ENCODE results near the gene NSMCE1. TPM values are rescaled to one million over a fixed set of nuclear protein-coding genes. Genes with fewer than 3 reads are reported as not detected.

The NSMCE1 gene
- polyA plus RNA-seq, 3 donors: 51.5 to 56.3 (median 53.4) TPM

DNA sequence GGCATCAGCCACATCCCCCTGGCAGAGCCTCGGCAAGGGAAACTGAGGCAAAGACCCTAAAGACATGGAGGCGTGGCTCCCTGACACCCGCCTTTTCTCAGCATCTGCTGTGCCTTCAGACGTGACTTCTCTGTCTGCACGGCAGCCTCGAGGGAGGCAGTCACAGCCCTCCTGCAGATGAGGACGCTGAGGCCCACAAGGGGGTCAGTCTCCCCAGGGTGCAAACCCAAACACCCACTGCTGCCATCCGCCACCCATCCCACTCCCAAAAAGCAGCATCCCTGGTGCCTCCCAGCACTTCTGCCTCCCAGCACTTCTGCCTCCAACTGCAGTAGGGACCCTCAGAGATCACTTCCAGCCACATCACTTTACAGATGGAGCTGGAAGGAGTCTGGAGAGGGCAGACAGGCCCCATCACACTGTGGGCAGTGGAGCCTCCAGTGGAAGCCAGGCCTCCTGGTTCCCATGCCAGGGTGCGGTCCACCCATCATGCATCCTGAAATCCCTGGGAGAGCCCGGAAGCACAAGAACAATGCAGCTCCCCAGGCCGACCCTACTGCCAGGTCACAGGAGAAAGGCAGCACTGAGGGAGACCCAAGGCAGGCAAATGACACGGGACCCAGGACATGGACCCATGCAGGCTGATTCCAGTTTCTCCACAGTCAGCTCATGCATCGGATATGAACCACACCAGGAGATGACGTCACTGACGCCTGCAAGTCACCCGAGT lies 41.4 kb downstream of the NSMCE1 start:
- 84 to 88% (median 85%) methylated on average over 16 of the region's 16 CpGs for WGBS, 3 donors
- H3K27ac ChIP-seq (ENCODE audit: low read depth, low read length): no peak overlapping the region

DNA sequence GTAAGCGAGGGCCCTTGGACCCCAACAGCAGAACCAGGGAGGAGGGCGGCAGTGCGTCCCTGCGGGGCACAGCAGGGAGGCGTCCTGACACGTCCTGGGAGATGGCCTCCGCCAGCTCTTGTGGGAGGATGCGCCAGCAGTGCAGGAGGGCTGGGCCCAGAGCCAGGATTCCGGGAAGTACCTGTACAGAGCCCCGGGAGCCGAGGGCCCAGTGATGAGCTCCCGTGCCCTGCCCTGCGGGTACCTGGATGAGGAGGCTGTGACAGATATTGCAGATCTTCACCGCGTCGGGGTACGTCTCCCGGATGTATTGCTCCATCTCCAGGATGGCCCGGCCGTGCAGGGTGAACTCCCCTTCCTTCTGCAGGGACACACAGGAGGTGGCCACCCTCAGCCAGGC lies 42.1 kb downstream of the NSMCE1 start:
- 62 to 90% (median 88%) methylated on average over 19 to 20 of the region's 20 CpGs for WGBS, 3 donors
- no peak overlapping the region for H3K27ac ChIP-seq (ENCODE audit: low read depth, low read length)

DNA sequence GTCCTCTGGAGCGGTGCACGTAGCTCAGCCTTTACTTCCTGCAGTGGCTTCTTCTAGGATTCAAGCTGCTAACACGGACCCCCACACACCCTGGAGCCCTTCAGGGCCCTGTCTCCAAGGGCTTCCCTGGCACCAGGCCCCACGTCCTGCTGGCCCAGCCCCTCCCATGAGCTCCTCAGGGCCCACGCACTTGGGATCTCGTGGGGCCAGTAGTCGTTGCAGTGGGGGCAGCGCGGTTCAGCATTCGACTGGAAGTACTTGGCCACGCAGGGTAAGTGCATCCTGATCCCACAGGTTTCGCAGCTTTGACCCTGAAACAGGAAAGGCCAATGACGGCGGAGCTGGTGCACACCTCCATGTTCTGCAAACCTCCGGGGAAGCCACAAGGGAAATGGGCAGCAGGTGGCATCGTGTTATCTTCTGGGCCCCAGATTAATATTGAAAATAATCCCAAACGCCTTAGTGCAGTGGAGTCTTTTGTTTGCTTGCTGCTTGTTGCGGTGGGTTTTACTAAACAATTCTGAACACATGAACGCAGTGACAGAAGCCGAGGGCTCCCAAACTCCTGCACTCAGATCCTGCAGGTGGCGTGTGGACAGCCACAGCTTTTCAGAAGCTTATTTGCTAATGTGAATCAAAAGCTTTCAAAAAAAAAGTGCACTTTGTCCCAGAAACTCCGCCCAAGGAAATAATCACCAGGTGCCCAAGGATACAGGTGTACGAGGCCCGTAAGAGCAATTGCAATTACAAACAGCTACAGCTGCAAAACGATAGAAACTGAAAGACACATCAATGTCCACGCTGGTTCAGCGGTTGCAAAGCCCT lies 42.8 kb downstream of the NSMCE1 start:
- H3K27ac ChIP-seq (ENCODE audit: low read depth, low read length): no peak overlapping the region
- 49 to 74% (median 71%) methylated on average over 27 of the region's 27 CpGs for WGBS, 3 donors

DNA sequence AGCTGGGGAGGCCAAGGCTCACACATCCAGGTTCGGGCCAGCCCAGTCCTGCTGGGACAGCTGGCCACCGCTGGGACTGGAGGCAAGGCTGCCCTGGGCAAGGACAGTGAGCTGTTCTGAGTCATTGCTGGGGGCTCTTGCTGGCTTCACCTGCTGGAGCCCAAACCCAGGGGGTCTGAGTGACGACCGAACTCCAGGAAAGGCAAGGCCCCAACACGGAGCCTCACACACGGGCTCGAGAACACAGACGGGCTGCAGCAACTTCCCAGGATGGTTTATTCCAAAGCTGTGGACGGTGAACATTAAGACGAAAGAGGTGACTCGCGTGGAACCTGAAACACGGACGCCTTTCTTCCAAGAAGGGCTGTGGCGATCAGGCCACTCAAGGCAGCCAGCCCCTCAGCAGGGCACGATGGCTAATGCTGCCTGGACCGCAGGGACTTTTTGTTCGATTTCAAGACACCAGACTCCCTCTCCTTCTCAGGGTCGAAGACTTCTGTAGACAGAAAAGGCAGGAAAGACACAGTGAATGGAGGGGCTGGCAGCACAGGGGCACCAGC lies 43.8 kb downstream of the NSMCE1 start:
- 86 to 87% (median 86%) methylated on average over 19 of the region's 19 CpGs for WGBS, 3 donors
- H3K27ac ChIP-seq (ENCODE audit: low read depth, low read length): no peak overlapping the region

DNA sequence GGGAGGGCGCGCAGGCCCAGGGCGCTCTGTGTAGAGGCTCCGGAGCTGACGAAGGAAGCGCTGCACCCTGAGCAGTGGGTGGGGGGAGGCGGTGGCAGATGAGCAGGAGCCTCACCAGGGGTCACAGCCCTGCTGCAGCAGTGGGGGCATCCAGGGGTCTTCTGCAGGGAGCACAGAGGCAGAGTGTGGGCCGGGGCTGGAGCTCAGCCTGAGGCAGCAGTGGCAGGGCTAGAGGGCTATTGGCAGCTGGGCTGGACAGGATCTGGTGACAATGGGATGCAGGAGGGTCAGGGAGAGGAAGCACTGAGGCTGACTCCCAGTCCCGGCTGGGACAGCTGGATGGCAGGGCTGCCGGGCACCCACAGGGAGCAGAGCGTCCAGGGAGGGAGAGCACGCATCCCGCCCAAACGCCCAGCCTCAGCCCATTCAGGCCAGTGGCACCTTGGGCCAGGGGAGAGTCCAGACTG lies 44.3 kb downstream of the NSMCE1 start:
- WGBS, 3 donors: 92 to 95% (median 93%) methylated on average over 14 of the region's 14 CpGs
- H3K27ac ChIP-seq (ENCODE audit: low read depth, low read length): no peak overlapping the region

DNA sequence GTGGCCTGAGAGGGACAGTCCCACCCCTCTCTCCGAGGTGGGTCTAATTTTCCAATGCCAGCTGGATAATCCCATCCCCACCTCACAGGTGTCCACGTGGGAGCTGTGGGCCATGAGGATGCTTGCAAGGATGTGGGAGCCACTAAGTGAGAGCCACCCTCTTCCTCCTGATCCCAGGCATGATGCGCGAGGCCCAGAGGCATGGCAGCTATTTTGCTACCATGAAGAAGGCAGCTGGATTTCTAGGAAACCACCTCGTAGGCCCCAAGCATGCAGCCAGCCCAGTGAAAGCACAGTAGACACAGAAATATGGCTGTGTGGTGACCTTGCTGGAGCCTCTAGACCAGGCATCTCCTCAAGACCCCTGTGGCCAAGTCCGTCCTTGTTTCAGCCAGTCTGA lies 44.9 kb downstream of the NSMCE1 start:
- H3K27ac ChIP-seq (ENCODE audit: low read depth, low read length): no peak overlapping the region
- 84 to 92% (median 90%) methylated on average over 6 of the region's 6 CpGs for WGBS, 3 donors

DNA sequence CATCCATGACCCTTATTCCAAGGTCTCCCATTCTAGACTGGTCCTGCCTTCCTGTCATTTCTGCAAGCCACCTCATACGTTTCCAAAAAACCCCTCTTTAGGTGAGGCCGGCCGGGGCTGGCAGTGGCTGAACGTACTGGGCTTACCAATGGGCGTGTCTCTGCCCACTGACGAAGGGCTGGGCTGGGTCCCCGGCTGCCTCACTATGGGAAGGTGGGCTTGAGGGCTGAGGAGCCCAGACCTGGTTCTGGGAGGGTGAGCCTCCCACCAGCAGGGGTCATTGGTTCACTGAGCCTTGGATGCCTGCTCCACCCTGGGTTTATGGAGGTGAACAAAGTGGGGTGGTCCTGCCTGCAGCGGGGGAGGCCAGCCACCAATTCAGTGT lies 45.4 kb downstream of the NSMCE1 start:
- WGBS, 3 donors: 76 to 92% (median 79%) methylated on average over 8 of the region's 8 CpGs
- no peak overlapping the region for H3K27ac ChIP-seq (ENCODE audit: low read depth, low read length)

DNA sequence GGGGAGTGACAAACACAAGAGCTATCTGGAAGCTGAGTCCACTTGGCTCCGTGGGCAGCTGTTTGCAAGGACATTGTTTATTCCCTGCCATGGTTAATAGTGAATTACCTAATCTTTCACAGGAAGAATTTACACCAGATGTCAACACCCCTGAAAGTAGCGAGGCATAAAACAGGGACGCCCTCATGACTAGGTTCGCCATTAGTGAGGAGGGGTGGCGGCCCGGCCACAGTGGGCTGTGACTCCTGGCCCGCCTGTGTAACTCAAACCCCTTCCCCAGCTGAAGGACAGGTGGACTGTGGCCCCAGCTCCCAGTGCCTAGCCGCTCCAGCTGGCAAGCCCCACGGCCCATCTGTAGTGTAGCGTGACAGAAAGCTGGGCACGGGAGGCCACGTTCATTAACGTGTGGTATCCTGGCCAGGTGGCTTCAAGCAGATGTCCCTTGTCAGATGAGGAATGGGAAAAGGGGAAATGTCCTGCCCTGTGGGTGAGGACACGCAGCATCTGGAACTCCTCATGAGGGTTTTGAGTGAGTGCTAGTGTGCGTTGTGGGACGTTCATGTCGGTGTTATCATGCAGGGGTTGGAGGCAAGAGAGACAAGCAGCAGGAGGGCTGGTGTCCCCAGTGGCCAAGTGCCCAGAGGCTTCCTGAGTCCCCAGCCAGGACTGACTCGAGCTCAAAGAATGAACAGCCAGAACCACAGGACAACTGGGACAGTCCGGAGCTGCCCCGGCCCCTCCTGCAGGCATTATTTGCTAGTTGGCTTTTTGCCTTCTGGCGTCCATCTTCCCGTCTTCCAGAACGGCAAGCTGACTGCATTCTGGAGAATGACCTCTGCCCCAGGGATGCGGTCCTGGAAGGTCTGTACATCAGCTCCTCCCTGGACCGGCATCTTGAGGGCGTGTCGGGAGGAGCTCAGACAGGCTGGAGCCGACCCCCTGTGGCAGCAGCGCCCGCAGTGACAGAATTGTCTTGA lies 46.0 kb downstream of the NSMCE1 start:
- WGBS, 3 donors: 42 to 50% (median 49%) methylated on average over 30 of the region's 30 CpGs
- peak overlapping the region; percentile 43 for H3K27ac ChIP-seq (ENCODE audit: low read depth, low read length)

DNA sequence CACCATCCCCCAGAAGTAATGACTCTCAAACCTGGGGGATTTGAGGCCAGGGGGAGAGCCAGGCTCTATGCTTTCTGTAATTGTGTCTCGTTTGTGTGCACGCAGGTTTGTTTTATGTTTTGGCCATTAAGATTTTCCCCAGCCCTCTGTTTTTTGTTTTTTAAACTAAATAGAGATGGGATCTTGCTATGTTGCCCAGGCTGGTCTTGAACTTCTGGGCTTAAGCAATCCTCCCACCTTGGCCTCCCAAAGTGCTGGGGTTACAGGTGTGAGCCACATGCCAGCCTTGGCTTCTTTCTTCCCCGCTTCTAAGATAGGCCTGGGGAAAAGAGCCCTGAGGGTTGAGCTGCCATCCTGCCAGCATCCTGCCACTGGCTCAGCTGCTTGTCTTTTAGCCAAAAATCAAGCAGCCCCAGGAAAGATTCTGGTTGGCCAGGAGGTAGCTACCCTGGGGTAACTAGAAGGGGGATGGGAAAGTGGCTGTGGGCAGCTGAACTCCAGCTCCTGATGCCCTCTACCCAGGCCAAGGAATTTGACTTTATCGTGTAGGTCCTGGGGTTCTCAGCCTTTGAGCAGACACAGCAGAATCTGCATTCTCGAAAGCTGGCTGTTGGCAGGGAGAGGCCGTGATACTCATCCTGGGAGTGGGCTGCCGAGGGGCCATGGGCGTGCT lies 46.9 kb downstream of the NSMCE1 start:
- WGBS, 3 donors: 56 to 80% (median 76%) methylated on average over 8 of the region's 8 CpGs
- H3K27ac ChIP-seq (ENCODE audit: low read depth, low read length): no peak overlapping the region

DNA sequence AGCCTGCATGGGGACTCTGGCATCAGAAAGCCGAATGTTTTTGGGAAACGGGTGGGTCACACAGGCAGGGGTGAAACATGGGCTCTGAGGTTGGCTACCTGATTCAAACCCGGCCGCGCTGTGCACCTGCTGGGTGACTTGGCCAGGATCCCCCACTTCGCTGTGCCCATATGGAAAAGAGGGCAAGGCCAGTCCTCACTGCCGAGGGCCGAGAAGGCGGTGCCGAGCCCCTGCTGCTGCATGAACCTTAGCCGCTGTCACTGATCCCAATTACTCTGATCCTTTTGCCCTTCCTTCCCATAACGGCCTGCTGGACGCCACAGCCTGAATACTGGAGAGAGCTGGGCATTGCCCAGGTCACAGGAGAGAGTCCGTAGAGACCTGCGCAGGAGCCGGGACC lies 47.6 kb downstream of the NSMCE1 start:
- H3K27ac ChIP-seq (ENCODE audit: low read depth, low read length): no peak overlapping the region
- 93 to 97% (median 94%) methylated on average over 16 of the region's 16 CpGs for WGBS, 3 donors

DNA sequence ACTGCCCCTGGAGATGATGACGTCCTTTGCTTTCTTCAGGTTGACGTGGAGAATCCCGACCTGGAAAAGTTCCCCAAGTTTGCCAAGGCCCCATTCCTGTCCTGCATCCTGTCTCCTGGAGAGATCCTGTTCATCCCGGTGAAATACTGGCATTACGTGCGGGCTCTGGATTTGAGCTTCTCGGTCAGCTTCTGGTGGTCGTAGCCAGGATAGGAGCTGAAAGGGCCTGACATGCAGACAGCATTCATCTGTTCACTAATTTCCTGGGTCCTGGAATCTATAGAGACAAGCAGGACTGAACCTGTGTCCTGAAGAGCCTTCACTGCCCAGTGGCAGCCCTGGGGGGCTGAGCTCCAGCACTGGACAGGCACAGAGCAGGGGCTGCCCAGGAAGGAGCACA lies 48.0 kb downstream of the NSMCE1 start:
- H3K27ac ChIP-seq (ENCODE audit: low read depth, low read length): no peak overlapping the region
- 92 to 95% (median 93%) methylated on average over 8 of the region's 8 CpGs for WGBS, 3 donors

DNA sequence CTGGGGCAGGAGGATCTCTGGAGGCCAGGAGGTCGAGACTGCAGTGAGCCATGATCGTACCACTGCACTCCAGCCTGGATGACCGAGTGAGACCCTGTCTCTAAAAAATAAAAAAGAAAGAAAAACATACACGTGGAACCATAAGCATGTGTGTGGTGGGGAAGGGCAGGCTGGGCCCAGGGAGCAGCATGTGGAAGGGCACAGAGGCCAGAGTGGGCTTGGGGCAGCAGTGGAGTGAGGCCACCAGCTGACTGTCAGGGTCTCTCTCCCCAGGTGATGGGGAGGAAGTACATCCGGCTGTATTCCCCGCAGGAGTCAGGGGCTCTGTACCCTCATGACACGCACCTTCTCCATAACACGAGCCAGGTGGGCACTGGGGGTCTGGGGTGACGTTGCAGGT lies 48.5 kb downstream of the NSMCE1 start:
- H3K27ac ChIP-seq (ENCODE audit: low read depth, low read length): no peak overlapping the region
- 91 to 93% (median 92%) methylated on average over 9 of the region's 9 CpGs for WGBS, 3 donors

DNA sequence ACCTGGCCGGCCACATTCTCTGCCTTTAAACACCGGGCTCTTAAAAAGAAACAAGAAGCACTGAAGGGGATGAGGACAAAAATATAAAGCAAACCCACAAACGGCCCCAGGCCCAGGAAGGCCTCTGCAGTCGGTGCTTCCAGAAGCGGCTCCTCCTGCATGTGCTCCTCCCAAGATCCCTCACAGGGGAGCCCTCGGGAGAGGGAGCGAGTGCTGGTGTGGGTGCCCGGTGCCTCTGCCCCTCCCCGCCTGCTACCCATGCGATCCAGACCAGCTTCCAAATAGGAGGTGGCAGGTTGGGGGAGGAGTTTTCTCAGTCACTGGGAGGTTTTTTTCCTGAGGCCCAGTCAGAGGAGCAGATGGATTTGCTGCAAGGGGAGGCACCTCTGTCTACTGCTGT lies 49.4 kb downstream of the NSMCE1 start:
- 79 to 83% (median 82%) methylated on average over 10 of the region's 10 CpGs for WGBS, 3 donors
- H3K27ac ChIP-seq (ENCODE audit: low read depth, low read length): no peak overlapping the region

DNA sequence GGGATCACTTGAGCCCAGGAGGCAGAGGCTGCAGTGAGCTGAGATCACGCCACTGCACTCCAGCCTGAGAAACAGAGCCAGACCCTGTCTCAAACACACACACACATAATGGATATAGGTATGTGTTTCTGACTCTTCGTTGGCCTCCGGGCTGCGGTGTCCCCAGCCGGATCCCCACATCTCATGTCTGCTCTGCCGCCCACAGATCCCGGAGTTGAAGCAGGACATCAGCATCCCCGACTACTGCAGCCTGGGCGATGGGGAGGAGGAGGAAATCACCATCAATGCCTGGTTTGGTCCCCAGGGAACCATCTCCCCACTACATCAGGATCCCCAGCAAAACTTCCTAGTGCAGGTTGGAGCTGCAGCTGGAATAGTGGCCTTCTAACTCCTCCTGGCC lies 49.8 kb downstream of the NSMCE1 start:
- H3K27ac ChIP-seq (ENCODE audit: low read depth, low read length): no peak overlapping the region
- 91 to 95% (median 91%) methylated on average over 9 of the region's 9 CpGs for WGBS, 3 donors

DNA sequence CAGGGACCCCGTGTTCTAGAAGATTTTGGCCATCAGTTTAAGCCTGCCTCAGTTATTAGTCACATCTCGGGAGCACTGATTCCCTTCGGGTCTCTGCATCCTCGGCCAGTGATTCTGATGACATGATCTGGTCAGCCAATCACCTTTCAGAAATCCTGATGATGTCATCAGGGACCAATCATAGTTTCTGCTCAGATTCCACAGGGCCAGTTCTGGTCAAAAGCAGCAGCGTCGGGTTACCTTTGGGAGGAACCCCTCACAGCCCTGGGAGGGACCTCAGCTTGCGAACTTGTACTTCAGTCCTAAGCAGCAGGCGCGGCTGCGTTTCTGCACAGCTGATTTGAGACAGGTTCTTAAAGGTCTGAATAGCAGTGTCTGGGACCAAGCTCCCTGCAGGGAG lies 51.3 kb downstream of the NSMCE1 start:
- 56 to 87% (median 82%) methylated on average over 10 of the region's 10 CpGs for WGBS, 3 donors
- H3K27ac ChIP-seq (ENCODE audit: low read depth, low read length): no peak overlapping the region

DNA sequence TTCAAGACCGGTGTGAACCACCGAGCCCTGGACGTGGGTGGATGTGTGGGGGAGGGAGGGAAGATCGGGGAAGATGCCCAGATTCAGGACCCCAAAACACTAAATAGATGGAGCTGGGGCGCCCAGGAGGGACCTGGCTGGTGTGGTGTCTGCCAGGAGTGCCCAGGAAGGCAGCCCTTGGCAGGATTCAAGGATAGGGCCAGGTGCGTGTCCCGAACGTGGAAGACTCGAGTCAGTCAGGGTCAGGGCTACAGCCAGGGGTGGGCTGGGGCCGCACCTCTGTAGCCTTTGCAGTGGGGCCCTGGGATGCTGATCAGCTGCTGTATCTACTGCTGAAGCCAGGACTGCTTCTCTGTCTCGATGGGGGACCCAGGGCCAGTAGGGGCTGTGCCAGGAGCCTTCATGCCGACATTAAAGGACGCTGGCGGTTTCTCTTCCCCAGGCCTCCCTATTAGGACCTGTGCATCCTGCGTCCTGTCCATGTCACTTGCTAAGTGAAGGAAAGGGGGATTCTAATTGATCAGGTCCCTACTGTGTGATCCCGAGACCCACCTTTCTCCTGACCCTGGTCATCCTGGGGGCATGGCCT lies 52.2 kb downstream of the NSMCE1 start:
- 89 to 93% (median 93%) methylated on average over 15 to 16 of the region's 16 CpGs for WGBS, 3 donors
- no peak overlapping the region for H3K27ac ChIP-seq (ENCODE audit: low read depth, low read length)

DNA sequence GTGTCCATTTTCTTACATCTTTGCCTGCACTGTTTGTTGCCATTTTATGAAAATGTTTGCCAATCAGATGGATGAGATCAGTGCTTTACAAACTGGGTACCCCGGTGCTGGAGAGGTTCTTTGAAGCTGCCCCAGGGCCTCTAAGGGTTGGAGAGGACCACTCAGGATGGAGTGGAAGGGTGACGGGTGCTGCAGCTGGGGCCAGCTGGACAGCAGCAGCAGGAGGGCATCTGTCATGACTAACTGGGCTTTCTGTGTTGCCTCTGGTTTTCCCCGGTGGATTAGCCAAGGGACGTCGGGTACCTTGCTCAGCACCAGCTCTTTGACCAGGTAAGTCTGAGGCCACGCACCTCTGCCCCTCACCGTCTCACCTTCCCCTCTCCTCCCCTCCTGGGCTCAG lies 52.9 kb downstream of the NSMCE1 start:
- 89 to 97% (median 94%) methylated on average over 7 of the region's 7 CpGs for WGBS, 3 donors
- H3K27ac ChIP-seq (ENCODE audit: low read depth, low read length): no peak overlapping the region

All from adipose tissue (tissue), 3 donors.